Activated T-cell treated with anti-CD3 and anti-CD28 coated beads, Interleukin-2, amount 50 U/mL, for 72 hours (primary cell): Measurements from ENCODE around the gene RIPK4. TPM values are rescaled to one million over a fixed set of nuclear protein-coding genes. Genes with fewer than 3 reads are reported as not detected.

Experiments used
- ATAC-seq, 2 donors: fragments of 150-1000 bp; cut with Tn5 transposase; replicated peaks in 1 of 2; 2 replicates each; pipeline ENCODE4 v1.10.0; 2021; ENCODE audit warnings: moderate library complexity in 2 of 2, mild to moderate bottlenecking in 1 of 2
- DNase-seq, 2 donors: peaks; one replicate each; pipeline ENCODE4 v3.0.0; 2021 to 2022; ENCODE audit warnings: mixed read lengths in 1 of 2
- H3K27ac Mint-ChIP-seq: one replicate; pipeline ENCODE4 v1.8.0; 2022; ENCODE audit warnings: mild to moderate bottlenecking, moderate library complexity, mixed read lengths
- H3K27me3 Mint-ChIP-seq: one replicate; pipeline ENCODE4 v1.8.0; 2022; ENCODE audit warnings: low read depth, mixed read lengths
- H3K36me3 Mint-ChIP-seq, 2 donors: one replicate each; pipeline ENCODE4 v1.8.0; 2022; ENCODE audit warnings: mixed read lengths in 2 of 2, mild to moderate bottlenecking in 1 of 2; ENCODE audit not compliant: insufficient read depth in 2 of 2
- H3K4me1 Mint-ChIP-seq: one replicate; pipeline ENCODE4 v1.8.0; 2022; ENCODE audit warnings: low read depth, mixed read lengths
- H3K4me3 Mint-ChIP-seq, 2 donors: one replicate each; pipeline ENCODE4 v1.8.0; 2022; ENCODE audit warnings: mild to moderate bottlenecking in 2 of 2, mixed read lengths in 2 of 2, moderate library complexity in 2 of 2
- H3K9me3 Mint-ChIP-seq, 2 donors: one replicate each; pipeline ENCODE4 v1.8.0; 2022; ENCODE audit warnings: mixed read lengths in 2 of 2
- total RNA-seq, 2 donors: library from RNA; stranded (reverse); gene quantifications; one replicate each; pipeline ENCODE4 v1.2.3, GENCODE V29; 2022

Gene RIPK4
- total RNA-seq = under 1 TPM; 0.46 to 0.60 TPM

GRCh38 chr21:41766883-41767605 is at the start of gene RIPK4:
Gene RIPK4 (minus strand): TSS chr21:41767052. CDS start chr21:41767041, 11 bp downstream.
- peak within 1 kb of the TSS; percentile 87 for H3K27ac Mint-ChIP-seq
- H3K27me3 Mint-ChIP-seq = peaks cover 65% of the 10 kb centered on the region
- peak; percentile 69 to 72 for DNase-seq
- H3K4me3 Mint-ChIP-seq = peak within 1 kb of the TSS; percentile 88 to 97
- H3K4me1 Mint-ChIP-seq = peaks cover 30% of the 10 kb centered on the region
- ATAC-seq = peak; percentile 87 to 88
- H3K9me3 Mint-ChIP-seq = no peaks in the 10 kb centered on the region
- peaks cover 0 to 3% of the 10 kb centered on the region in 2 donors for H3K36me3 Mint-ChIP-seq

GRCh38 chr21:41815652-41816582 is 49.1 kb upstream of the RIPK4 start:
- Mint-ChIP-seq H3K9me3 (no peaks in the 10 kb centered on the region), H3K27ac (no peak overlapping the region), H3K4me3 (no peak overlapping the region), H3K27me3 (no peaks in the 10 kb centered on the region), H3K4me1 (peaks cover 9% of the 10 kb centered on the region), H3K36me3 (peaks cover 2% of the 10 kb centered on the region in 2 donors)
- DNase-seq = no peak
- peak; percentile 15 to 27 for ATAC-seq

- no peaks in the 10 kb centered on the region for H3K9me3 Mint-ChIP-seq
- H3K36me3 Mint-ChIP-seq = peaks cover 3 to 8% of the 10 kb centered on the region in 2 donors
- H3K4me1 Mint-ChIP-seq = peaks cover 9% of the 10 kb centered on the region
- no peak for DNase-seq
- no peak for ATAC-seq
- no peak overlapping the region for H3K27ac Mint-ChIP-seq
- H3K4me3 Mint-ChIP-seq = no peak overlapping the region
- no peaks in the 10 kb centered on the region for H3K27me3 Mint-ChIP-seq
These were observed 46.4 kb upstream of the RIPK4 start for GRCh38 chr21:41813226-41813625.

GRCh38 chr21:41812679-41813078 is 45.8 kb upstream of the RIPK4 start:
- Mint-ChIP-seq H3K4me3 (no peak overlapping the region), H3K27me3 (no peaks in the 10 kb centered on the region), H3K4me1 (peaks cover 9% of the 10 kb centered on the region), H3K9me3 (no peaks in the 10 kb centered on the region), H3K36me3 (peaks cover 3 to 8% of the 10 kb centered on the region in 2 donors), H3K27ac (no peak overlapping the region)
- no peak for DNase-seq
- ATAC-seq = no peak

- no peaks in the 10 kb centered on the region for H3K4me1 Mint-ChIP-seq
- H3K27ac Mint-ChIP-seq = no peak overlapping the region
- no peaks in the 10 kb centered on the region for H3K27me3 Mint-ChIP-seq
- DNase-seq = no peak
- no peak for ATAC-seq
- peaks cover 8 to 12% of the 10 kb centered on the region in 2 donors for H3K36me3 Mint-ChIP-seq
- peaks cover 0 to 6% of the 10 kb centered on the region in 2 donors for H3K9me3 Mint-ChIP-seq
- no peak overlapping the region for H3K4me3 Mint-ChIP-seq
These were observed 43.7 kb upstream of the RIPK4 start for GRCh38 chr21:41810597-41810932.

- DNase-seq (no peak), ATAC-seq (no peak)
- Mint-ChIP-seq H3K27me3 (no peaks in the 10 kb centered on the region), H3K9me3 (peaks cover 0 to 6% of the 10 kb centered on the region in 2 donors), H3K36me3 (peaks cover 9 to 12% of the 10 kb centered on the region in 2 donors), H3K4me3 (no peak overlapping the region), H3K4me1 (no peaks in the 10 kb centered on the region), H3K27ac (no peak overlapping the region)
These were observed 43.2 kb upstream of the RIPK4 start for GRCh38 chr21:41809891-41810596.

GRCh38 chr21:41808846-41809245 is 42.0 kb upstream of the RIPK4 start:
- H3K9me3 Mint-ChIP-seq = peaks cover 0 to 6% of the 10 kb centered on the region in 2 donors
- no peak overlapping the region for H3K27ac Mint-ChIP-seq
- no peaks in the 10 kb centered on the region for H3K27me3 Mint-ChIP-seq
- no peak overlapping the region for H3K4me3 Mint-ChIP-seq
- H3K36me3 Mint-ChIP-seq = peaks cover 9 to 12% of the 10 kb centered on the region in 2 donors
- no peak for DNase-seq
- ATAC-seq = no peak
- no peaks in the 10 kb centered on the region for H3K4me1 Mint-ChIP-seq

- Mint-ChIP-seq H3K4me1 (no peaks in the 10 kb centered on the region), H3K27me3 (no peaks in the 10 kb centered on the region), H3K36me3 (peaks cover 9 to 12% of the 10 kb centered on the region in 2 donors), H3K27ac (no peak overlapping the region), H3K4me3 (no peak overlapping the region), H3K9me3 (peaks cover 0 to 6% of the 10 kb centered on the region in 2 donors)
- no peak for DNase-seq
- no peak for ATAC-seq
These were observed 41.2 kb upstream of the RIPK4 start for GRCh38 chr21:41808094-41808493.

- H3K9me3 Mint-ChIP-seq = peaks cover 0 to 6% of the 10 kb centered on the region in 2 donors
- no peaks in the 10 kb centered on the region for H3K4me1 Mint-ChIP-seq
- H3K4me3 Mint-ChIP-seq = no peak overlapping the region
- ATAC-seq (no peak), DNase-seq (no peak)
- H3K36me3 Mint-ChIP-seq = peaks cover 9 to 12% of the 10 kb centered on the region in 2 donors
- H3K27me3 Mint-ChIP-seq = no peaks in the 10 kb centered on the region
- no peak overlapping the region for H3K27ac Mint-ChIP-seq
These were observed 39.9 kb upstream of the RIPK4 start for GRCh38 chr21:41806773-41807172.

- no peaks in the 10 kb centered on the region for H3K4me1 Mint-ChIP-seq
These were observed 38.8 kb upstream of the RIPK4 start for GRCh38 chr21:41805643-41806042.

GRCh38 chr21:41805038-41805437 is 38.2 kb upstream of the RIPK4 start:
- Mint-ChIP-seq H3K27ac (no peak overlapping the region), H3K4me3 (no peak overlapping the region), H3K36me3 (peaks cover 6 to 9% of the 10 kb centered on the region in 2 donors), H3K4me1 (no peaks in the 10 kb centered on the region), H3K9me3 (peaks cover 0 to 6% of the 10 kb centered on the region in 2 donors), H3K27me3 (no peaks in the 10 kb centered on the region)
- ATAC-seq (no peak), DNase-seq (no peak)

More at GRCh38 chr21:41805643-41806042, 38.8 kb upstream of the RIPK4 start:
- no peak for ATAC-seq
- H3K27ac Mint-ChIP-seq = no peak overlapping the region
- H3K27me3 Mint-ChIP-seq = no peaks in the 10 kb centered on the region
- peaks cover 6 to 12% of the 10 kb centered on the region in 2 donors for H3K36me3 Mint-ChIP-seq
- no peak overlapping the region for H3K4me3 Mint-ChIP-seq
- no peak for DNase-seq
- peaks cover 0 to 6% of the 10 kb centered on the region in 2 donors for H3K9me3 Mint-ChIP-seq

GRCh38 chr21:41804381-41804780 is 37.5 kb upstream of the RIPK4 start:
- no peak for DNase-seq
- H3K36me3 Mint-ChIP-seq = peaks cover 6% of the 10 kb centered on the region in 2 donors
- H3K27ac Mint-ChIP-seq = peak overlapping the region; percentile 21
- peaks cover 0 to 6% of the 10 kb centered on the region in 2 donors for H3K9me3 Mint-ChIP-seq
- no peaks in the 10 kb centered on the region for H3K27me3 Mint-ChIP-seq
- no peak overlapping the region for H3K4me3 Mint-ChIP-seq
- no peaks in the 10 kb centered on the region for H3K4me1 Mint-ChIP-seq
- ATAC-seq = no peak

- Mint-ChIP-seq H3K27me3 (no peaks in the 10 kb centered on the region), H3K4me3 (no peak overlapping the region), H3K4me1 (no peaks in the 10 kb centered on the region), H3K27ac (no peak overlapping the region), H3K9me3 (peaks cover 0 to 6% of the 10 kb centered on the region in 2 donors), H3K36me3 (peaks cover 6 to 7% of the 10 kb centered on the region in 2 donors)
- no peak for ATAC-seq
- DNase-seq = no peak
These were observed 36.5 kb upstream of the RIPK4 start for GRCh38 chr21:41803316-41803715.
